Measurements from ENCODE around the gene PLEK. TPM values are rescaled to one million over a fixed set of nuclear protein-coding genes. Genes with fewer than 3 reads are reported as not detected.

PLEK gene
- total and polyA plus RNA-seq, 10 of the 15 experiments (the other 5 are each of a cell fraction or from before 2014, with no cell fraction given): 229 to 804 (median 362) TPM

- H3K9ac ChIP-seq (ENCODE audit: control insufficient read depth, insufficient read depth, low read length): peak overlapping the region; percentile 42; the same call in 1 of the 2 replicates
- H3K9me3 ChIP-seq (replicated peaks; ENCODE audit: control insufficient read depth, insufficient read depth, low read length): no peaks in the 10 kb centered on the region; the same call in 2 of the 3 replicates
- peak overlapping the region; percentile 75 for H3K4me2 ChIP-seq (ENCODE audit: control insufficient read depth, insufficient read depth)
- in situ Hi-C loops (cut with MboI): loop anchor here (5.0 to 25.0 kb wide), 6 partner anchors 79 to 2004 kb away; partner anchors contain the start of gene MEIS1
- H3K79me2 ChIP-seq (ENCODE audit: control insufficient read depth, insufficient read depth, low read length): peaks cover 3% of the 10 kb centered on the region
- RAD21 ChIA-PET (ENCODE audit: unreplicated experiment): interaction anchor here (0.6 to 7.4 kb wide), 32 partner anchors 9 to 319 kb away, joined by 3 to 211 read pairs (median 7); partner anchors contain the start of genes APLF, FBXO48, PLEK and PNO1
- H3K27ac ChIP-seq (ENCODE audit: control insufficient read depth, insufficient read depth): peak overlapping the region; percentile 92
- POLR2A ChIA-PET: interaction anchor here (0.8 to 5.1 kb wide), 14 partner anchors 14 to 320 kb away, joined by 3 to 70 read pairs (median 12); partner anchors contain the start of gene PLEK
- FAIRE-seq (peak; percentile 84), DNase-seq (ENCODE audit: low read depth, low spot score) (peak; percentile 97), ATAC-seq (peak; percentile 96)
- intact Hi-C loops (cut with micrococcal nuclease; ENCODE audit: unreplicated experiment): loop anchor here (1.0 to 5.0 kb wide), 11 partner anchors 17 to 379 kb away; partner anchors contain the start of genes C1D and PPP3R1
- no TSS peak for BruUV-seq (replicated peaks)
- peak overlapping the region; percentile 40; the same call in 1 of the 2 replicates for H3K4me3 ChIP-seq
- no peaks in the 10 kb centered on the region for H4K20me1 ChIP-seq (ENCODE audit: control insufficient read depth, insufficient read depth)
- H3K4me1 ChIP-seq (ENCODE audit: control insufficient read depth, insufficient read depth, low read length): peaks cover 33% of the 10 kb centered on the region
- 0% methylated on average over 6 of the region's 6 CpGs for WGBS (ENCODE audit: insufficient coverage, insufficient replicate concordance, low lambda C conversion rate, missing lambda C conversion rate)
- H3K27me3 ChIP-seq (replicated peaks in 1 of 2; ENCODE audit: control insufficient read depth in 2 of 2, insufficient read depth in 2 of 2, low read length in 1 of 2): no peaks in the 10 kb centered on the region
- peak overlapping the region; percentile 61; the same call in 1 of the 2 replicates for H2AFZ ChIP-seq (ENCODE audit: control insufficient read depth, low read depth, low read length)
- SMC1A ChIA-PET (ENCODE audit: uncharacterized antibody, unreplicated experiment): interaction anchor here (0.5 to 9.4 kb wide), 34 partner anchors 12 to 319 kb away, joined by 3 to 259 read pairs (median 6); partner anchors contain the start of genes APLF, FBXO48, PLEK and PNO1
- CTCF ChIA-PET: interaction anchor here (0.6 to 7.1 kb wide), 42 partner anchors 12 to 319 kb away, joined by 3 to 91 read pairs (median 6); partner anchors contain the start of genes APLF, FBXO48, PLEK and PNO1
- H3K36me3 ChIP-seq (ENCODE audit: control insufficient read depth in 2 of 2, insufficient read depth in 2 of 2, low read length in 1 of 2): no peaks in the 10 kb centered on the region
- no peak for TF ChIP-seq HCFC1 (IDR thresholded peaks at IDR 0.05; ENCODE audit: low read length)
- no peak for TF ChIP-seq ZBTB11 (CRISPR knock-in tag; IDR thresholded peaks at IDR 0.05)
- TF ChIP-seq BCLAF1 (IDR thresholded peaks at IDR 0.05): no peak
- peak; percentile 93 for TF ChIP-seq NBN (IDR thresholded peaks at IDR 0.05)
- TF ChIP-seq POLR2AphosphoS2 (IDR thresholded peaks at IDR 0.05; ENCODE audit: low read depth, low read length): no peak
- TF ChIP-seq ZZZ3 (IDR thresholded peaks at IDR 0.05; ENCODE audit: control insufficient read depth, insufficient read length, low read depth): no peak
- TF ChIP-seq MEF2A (IDR thresholded peaks at IDR 0.05; ENCODE audit: insufficient read depth, low read depth, low read length): peak; percentile 95
- TF ChIP-seq SKIL (IDR thresholded peaks at IDR 0.05; ENCODE audit: low read depth, poor library complexity, severe bottlenecking): peak; percentile 97
- TF ChIP-seq SRF (IDR thresholded peaks at IDR 0.05; ENCODE audit: low read depth in 2 of 2, low read length in 2 of 2): no peak
- no peak for TF ChIP-seq SUPT20H (IDR thresholded peaks at IDR 0.05; ENCODE audit: borderline replicate concordance, control insufficient read depth, low read depth, low read length)
- peak; percentile 79 for TF ChIP-seq MTA2 (IDR thresholded peaks at IDR 0.05; ENCODE audit: low read depth)
- TF ChIP-seq RFX5 (IDR thresholded peaks at IDR 0.05; ENCODE audit: low read depth, low read length): no peak
- peak; percentile 93 for TF ChIP-seq NFIC (IDR thresholded peaks at IDR 0.05; ENCODE audit: low read depth, low read length)
Observed at GRCh38 chr2:68441179-68441993, 76.3 kb downstream of the PLEK start.

All from GM12878 (cell line).